HUES64 (cell line): ENCODE data around the gene ENPEP. TPM values are rescaled to one million over a fixed set of nuclear protein-coding genes. Genes with fewer than 3 reads are reported as not detected.
"Not testable (repeated sequence)": the region's sequence is repeated elsewhere in the genome, so short reads cannot be mapped to it uniquely, and the experiment has no call there.

ENCODE experiments used
- H3K27ac ChIP-seq: 2 replicates; pipeline ENCODE4 v1.7.0; 2013; ENCODE audit warnings: low read depth, low read length, inconsistent platforms
- H3K27me3 ChIP-seq: 2 replicates; pipeline ENCODE4 v1.6.1; 2013; ENCODE audit warnings: mild to moderate bottlenecking, low read length; ENCODE audit not compliant: insufficient read depth
- H3K36me3 ChIP-seq: 2 replicates; pipeline ENCODE4 v1.6.1; 2013; ENCODE audit warnings: mild to moderate bottlenecking, low read length; ENCODE audit not compliant: insufficient read depth
- H3K4me1 ChIP-seq: 2 replicates; pipeline ENCODE4 v1.6.1; 2013; ENCODE audit warnings: mild to moderate bottlenecking, low read length, moderate library complexity; ENCODE audit not compliant: insufficient read depth
- H3K4me3 ChIP-seq: 2 replicates; pipeline ENCODE4 v1.5.1; 2013; ENCODE audit warnings: mild to moderate bottlenecking, low read length, moderate library complexity
- H3K9ac ChIP-seq: 2 replicates; pipeline ENCODE4 v1.6.1; 2013; ENCODE audit warnings: mild to moderate bottlenecking, low read depth, low read length
- H3K9me3 ChIP-seq: 2 replicates; pipeline ENCODE4 v1.6.1; 2013; ENCODE audit warnings: low read depth, low read length; ENCODE audit not compliant: insufficient read depth
- WGBS: fragments of 150-250, 120-280 bp; methylation state at CpG from one replicate; pipeline ENCODE4 v1.1.7; 2013; ENCODE audit warnings: missing lambda C conversion rate; 5-methylcytosine and 5-hydroxymethylcytosine counted together
- polyA plus RNA-seq, 2 experiments: library from polyadenylated mRNA; stranded (reverse); fragments of 50-300 nt; gene quantifications; one replicate each; pipeline ENCODE4 v1.2.3, GENCODE V29; 2013

Gene ENPEP, protein sequence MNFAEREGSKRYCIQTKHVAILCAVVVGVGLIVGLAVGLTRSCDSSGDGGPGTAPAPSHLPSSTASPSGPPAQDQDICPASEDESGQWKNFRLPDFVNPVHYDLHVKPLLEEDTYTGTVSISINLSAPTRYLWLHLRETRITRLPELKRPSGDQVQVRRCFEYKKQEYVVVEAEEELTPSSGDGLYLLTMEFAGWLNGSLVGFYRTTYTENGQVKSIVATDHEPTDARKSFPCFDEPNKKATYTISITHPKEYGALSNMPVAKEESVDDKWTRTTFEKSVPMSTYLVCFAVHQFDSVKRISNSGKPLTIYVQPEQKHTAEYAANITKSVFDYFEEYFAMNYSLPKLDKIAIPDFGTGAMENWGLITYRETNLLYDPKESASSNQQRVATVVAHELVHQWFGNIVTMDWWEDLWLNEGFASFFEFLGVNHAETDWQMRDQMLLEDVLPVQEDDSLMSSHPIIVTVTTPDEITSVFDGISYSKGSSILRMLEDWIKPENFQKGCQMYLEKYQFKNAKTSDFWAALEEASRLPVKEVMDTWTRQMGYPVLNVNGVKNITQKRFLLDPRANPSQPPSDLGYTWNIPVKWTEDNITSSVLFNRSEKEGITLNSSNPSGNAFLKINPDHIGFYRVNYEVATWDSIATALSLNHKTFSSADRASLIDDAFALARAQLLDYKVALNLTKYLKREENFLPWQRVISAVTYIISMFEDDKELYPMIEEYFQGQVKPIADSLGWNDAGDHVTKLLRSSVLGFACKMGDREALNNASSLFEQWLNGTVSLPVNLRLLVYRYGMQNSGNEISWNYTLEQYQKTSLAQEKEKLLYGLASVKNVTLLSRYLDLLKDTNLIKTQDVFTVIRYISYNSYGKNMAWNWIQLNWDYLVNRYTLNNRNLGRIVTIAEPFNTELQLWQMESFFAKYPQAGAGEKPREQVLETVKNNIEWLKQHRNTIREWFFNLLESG
- 0.90 TPM for polyA plus RNA-seq (2013, experiment 1 of 2)
- polyA plus RNA-seq (2013, experiment 2 of 2), result 2.2 TPM

DNA sequence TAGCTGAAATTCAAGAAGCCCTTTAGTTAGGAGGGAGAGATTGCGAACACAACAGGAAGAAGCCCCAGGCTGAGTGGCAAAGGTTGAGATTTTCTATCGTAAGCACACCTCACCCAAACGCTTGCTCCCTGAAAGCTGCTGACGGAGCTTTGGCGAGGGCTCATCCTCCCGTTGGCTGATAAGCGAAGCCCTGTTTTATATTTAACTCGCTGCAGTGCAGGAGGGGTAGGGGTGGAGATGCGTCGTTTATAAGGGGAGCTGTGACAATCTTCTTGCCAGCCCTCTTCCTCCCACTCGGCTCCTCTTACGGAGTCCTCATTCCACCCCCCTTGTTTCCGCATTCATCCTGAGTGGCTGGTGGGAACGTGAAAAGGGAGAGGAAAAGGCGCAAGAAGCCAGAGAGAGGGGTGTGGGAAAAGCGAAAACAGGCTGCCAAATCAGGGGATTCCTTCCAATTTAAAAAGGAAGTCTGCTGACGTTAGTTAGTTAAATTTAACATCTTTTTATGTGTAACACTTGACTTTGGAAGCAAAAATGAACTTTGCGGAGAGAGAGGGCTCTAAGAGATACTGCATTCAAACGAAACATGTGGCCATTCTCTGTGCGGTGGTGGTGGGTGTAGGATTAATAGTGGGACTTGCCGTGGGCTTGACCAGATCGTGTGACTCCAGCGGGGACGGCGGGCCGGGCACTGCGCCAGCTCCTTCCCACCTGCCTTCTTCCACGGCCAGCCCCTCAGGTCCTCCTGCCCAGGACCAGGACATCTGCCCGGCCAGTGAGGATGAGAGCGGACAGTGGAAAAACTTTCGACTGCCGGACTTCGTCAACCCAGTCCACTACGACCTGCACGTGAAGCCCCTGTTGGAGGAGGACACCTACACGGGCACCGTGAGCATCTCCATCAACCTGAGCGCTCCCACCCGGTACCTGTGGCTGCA, at the start of gene ENPEP:
ENPEP (plus strand) TSS at position 275 of the 938 bp plus-strand sequence; CDS start at position 535, 260 bp downstream.
- Histone ChIP-seq H3K4me3 (no peak within 1 kb of the TSS), H3K27ac (no peak within 1 kb of the TSS), H3K9me3 (no peaks in the 10 kb centered on the region), H3K36me3 (no peaks in the 10 kb centered on the region), H3K4me1 (peaks cover 32% of the 10 kb centered on the region), H3K9ac (no peak within 1 kb of the TSS), H3K27me3 (no peaks in the 10 kb centered on the region)
- WGBS, result 83% methylated on average over 37 of the region's 39 CpGs

DNA sequence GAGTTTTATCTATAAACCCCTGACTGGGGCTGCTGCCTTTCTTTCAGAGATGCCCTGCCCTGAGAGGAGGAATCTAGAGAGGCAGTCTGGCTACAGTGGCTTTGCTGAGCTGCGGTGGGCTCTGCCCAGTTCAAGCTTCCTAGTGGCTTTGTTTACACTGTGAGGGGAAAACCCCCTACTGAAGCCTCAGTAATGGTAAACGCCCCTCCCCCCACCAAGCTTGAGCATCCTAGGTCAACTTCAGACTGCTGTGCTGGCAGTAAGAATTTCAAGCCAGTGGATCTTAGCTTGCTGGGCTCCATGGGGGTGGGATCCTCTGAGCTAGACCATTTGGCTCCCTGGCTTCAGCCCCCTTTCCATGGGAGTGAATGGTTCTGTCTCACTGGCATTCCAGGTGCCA, 44.1 kb upstream of the ENPEP start:
- H3K27ac ChIP-seq, H3K9me3 ChIP-seq, H3K4me3 ChIP-seq, H3K36me3 ChIP-seq, H3K27me3 ChIP-seq, H3K9ac ChIP-seq, H3K4me1 ChIP-seq: not testable (repeated sequence)
- 57% methylated on average over 2 of the region's 2 CpGs for WGBS

GRCh38 chr4:110437292-110437691, 38.7 kb upstream of the ENPEP start:
- H3K9ac ChIP-seq, H3K27ac ChIP-seq, H3K27me3 ChIP-seq, H3K36me3 ChIP-seq, H3K4me1 ChIP-seq, H3K9me3 ChIP-seq, H3K4me3 ChIP-seq: not testable (repeated sequence)
- WGBS, result 79% methylated on average over 3 of the region's 3 CpGs

- H3K27me3 ChIP-seq, H3K4me1 ChIP-seq, H3K4me3 ChIP-seq, H3K36me3 ChIP-seq, H3K9ac ChIP-seq, H3K9me3 ChIP-seq, H3K27ac ChIP-seq: not testable (repeated sequence)
- WGBS, result 97% methylated on average over 1 of the region's 1 CpG
These were observed 36.7 kb upstream of the ENPEP start for GRCh38 chr4:110439209-110439608.

DNA sequence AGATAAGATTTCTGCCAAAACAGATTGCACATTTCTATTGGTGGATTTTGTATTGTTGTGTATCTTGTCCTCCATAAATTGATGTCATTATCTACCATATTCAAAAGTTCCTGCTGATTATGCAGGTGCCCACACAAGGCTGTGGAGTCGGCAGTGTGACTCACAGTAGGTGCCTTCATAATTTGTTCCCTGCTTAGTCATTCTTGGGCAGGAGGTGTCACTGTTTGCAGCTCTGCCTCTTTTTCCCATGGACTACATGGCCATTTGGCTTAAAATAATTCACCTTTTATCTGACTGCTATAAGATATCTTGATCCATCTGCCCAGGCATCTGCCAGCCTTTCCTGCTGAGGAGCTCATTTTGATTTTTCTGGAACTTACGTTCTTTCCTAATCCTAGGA, 33.6 kb upstream of the ENPEP start:
- H3K9ac ChIP-seq, result no peak overlapping the region
- no peaks in the 10 kb centered on the region for H3K27me3 ChIP-seq
- 0 out of 2 replicates have a peak, but pooled peaks cover 2% of the 10 kb centered on the region for H3K4me1 ChIP-seq
- WGBS, result 81% methylated on average over 2 of the region's 2 CpGs
- H3K36me3 ChIP-seq, result no peaks in the 10 kb centered on the region
- no peak overlapping the region for H3K4me3 ChIP-seq
- no peak overlapping the region for H3K27ac ChIP-seq
- H3K9me3 ChIP-seq, result no peaks in the 10 kb centered on the region

- 95% methylated on average over 2 of the region's 2 CpGs for WGBS
These were observed 33.2 kb upstream of the ENPEP start for GRCh38 chr4:110442788-110443187.

GRCh38 chr4:110449947-110450346, 26.0 kb upstream of the ENPEP start:
- H3K4me1 ChIP-seq, result no peaks in the 10 kb centered on the region
- no peak overlapping the region for H3K27ac ChIP-seq
- no peak overlapping the region for H3K4me3 ChIP-seq
- 94% methylated on average over 2 of the region's 2 CpGs for WGBS
- H3K9me3 ChIP-seq, result no peaks in the 10 kb centered on the region
- no peaks in the 10 kb centered on the region for H3K36me3 ChIP-seq
- no peaks in the 10 kb centered on the region for H3K27me3 ChIP-seq
- H3K9ac ChIP-seq, result no peak overlapping the region

More at GRCh38 chr4:110442788-110443187, 33.2 kb upstream of the ENPEP start:
- no peak overlapping the region for H3K4me3 ChIP-seq
- no peaks in the 10 kb centered on the region for H3K36me3 ChIP-seq
- H3K4me1 ChIP-seq, result no peaks in the 10 kb centered on the region
- no peak overlapping the region for H3K27ac ChIP-seq
- no peak overlapping the region for H3K9ac ChIP-seq
- no peaks in the 10 kb centered on the region for H3K27me3 ChIP-seq
- no peaks in the 10 kb centered on the region for H3K9me3 ChIP-seq

- H3K27me3 ChIP-seq, result no peaks in the 10 kb centered on the region
These were observed 23.4 kb upstream of the ENPEP start for GRCh38 chr4:110452546-110452945.

GRCh38 chr4:110454441-110454840, 21.5 kb upstream of the ENPEP start:
- no peaks in the 10 kb centered on the region for H3K4me1 ChIP-seq
- H3K27ac ChIP-seq, result no peak overlapping the region
- H3K9me3 ChIP-seq, result no peaks in the 10 kb centered on the region
- no peaks in the 10 kb centered on the region for H3K27me3 ChIP-seq
- no peaks in the 10 kb centered on the region for H3K36me3 ChIP-seq
- no peak overlapping the region for H3K4me3 ChIP-seq
- no peak overlapping the region for H3K9ac ChIP-seq
- WGBS, result 100% methylated on average over 1 of the region's 2 CpGs

More at GRCh38 chr4:110452546-110452945, 23.4 kb upstream of the ENPEP start:
- Histone ChIP-seq H3K27ac (no peak overlapping the region), H3K4me3 (no peak overlapping the region), H3K4me1 (no peaks in the 10 kb centered on the region), H3K9me3 (no peaks in the 10 kb centered on the region), H3K9ac (no peak overlapping the region), H3K36me3 (no peaks in the 10 kb centered on the region)
- WGBS, result 89% methylated on average over 2 of the region's 2 CpGs

GRCh38 chr4:110458494-110459266, 17.3 kb upstream of the ENPEP start:
- no peaks in the 10 kb centered on the region for H3K27me3 ChIP-seq
- no peaks in the 10 kb centered on the region for H3K36me3 ChIP-seq
- WGBS, result 86% methylated on average over 3 of the region's 4 CpGs
- H3K9ac ChIP-seq, result no peak overlapping the region
- no peaks in the 10 kb centered on the region for H3K4me1 ChIP-seq
- H3K4me3 ChIP-seq, result no peak overlapping the region
- H3K27ac ChIP-seq, result no peak overlapping the region
- no peaks in the 10 kb centered on the region for H3K9me3 ChIP-seq
